Stimulated activated CD8-positive, alpha-beta memory T cell treated with anti-CD3 and anti-CD28 coated beads, Interleukin-4, amount 100 ng/mL, for 24 hours (primary cell): ENCODE results near the gene RBMXL2.

Source experiments
- DNase-seq: peaks from one replicate; pipeline ENCODE4 v3.0.0-alpha.2; 2020; ENCODE audit warnings: low read depth

The RBMXL2 gene

DNA sequence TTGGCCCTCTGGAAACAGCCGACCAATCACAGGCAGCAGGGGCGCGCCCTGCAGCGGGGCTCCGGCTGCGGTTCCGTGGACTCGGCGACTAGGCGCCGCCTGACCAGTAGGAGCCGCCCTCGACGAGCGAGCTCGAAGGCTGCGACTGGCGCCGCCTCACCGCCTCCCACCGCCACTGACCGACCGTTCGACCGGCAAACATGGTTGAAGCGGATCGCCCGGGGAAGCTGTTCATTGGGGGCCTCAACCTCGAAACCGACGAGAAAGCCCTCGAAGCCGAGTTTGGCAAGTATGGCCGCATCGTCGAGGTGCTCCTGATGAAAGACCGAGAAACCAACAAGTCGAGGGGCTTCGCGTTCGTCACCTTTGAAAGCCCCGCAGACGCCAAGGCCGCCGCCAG lies at the start of gene RBMXL2:
RBMXL2 (plus strand) TSS at position 78 of the 400 bp plus-strand sequence; CDS start at position 201, 123 bp downstream.
- no peak for DNase-seq

DNA sequence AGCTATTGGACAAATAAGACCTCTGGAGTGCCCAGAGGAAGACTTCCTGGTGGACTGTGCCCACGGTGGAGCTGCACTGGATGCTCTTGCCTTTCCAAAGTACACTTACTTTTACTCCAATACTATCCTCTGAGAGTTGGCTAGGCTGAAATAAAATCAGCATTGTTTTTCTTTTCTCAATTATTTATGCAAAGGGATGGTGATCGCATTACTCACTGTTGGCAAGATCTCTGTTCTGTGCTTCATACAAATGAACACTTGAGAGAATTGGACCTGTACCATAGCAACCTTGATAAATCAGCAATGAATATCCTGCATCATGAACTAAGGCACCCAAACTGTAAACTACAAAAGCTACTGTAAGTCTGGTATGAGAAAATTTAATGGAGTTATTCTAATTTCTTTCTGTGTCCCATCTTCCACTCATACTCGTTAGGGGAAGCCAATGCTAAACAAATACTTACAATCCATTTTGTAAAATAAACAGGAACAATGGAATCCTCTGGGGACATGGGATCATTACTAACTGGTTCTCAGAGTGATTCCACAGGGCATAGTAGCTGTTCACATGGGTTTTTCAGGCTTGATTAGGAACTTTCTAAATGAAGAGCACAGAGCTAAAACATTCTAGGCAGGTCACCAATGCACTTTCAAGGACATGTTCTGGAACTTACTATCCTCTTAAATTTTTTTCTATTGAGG lies 42.2 kb upstream of the RBMXL2 start:
- DNase-seq, result no peak

DNA sequence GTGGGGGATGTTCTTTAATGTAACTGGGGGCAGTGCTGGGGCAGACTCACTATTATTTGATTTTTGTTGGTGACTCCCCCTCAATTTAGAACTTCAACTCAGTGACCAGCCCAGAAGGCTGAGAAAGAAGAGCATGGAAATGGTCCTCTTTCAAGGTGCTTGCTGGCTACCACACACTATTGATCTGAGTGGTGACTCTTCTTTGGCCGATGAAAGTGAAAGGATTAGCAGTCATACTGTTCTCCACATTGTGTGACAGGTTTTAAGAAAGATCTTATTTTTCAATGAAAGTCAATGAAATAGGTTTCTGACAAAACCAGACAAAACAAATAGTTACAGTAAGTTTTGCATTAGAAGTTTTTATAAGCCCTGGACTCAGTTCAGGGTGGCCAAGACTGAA lies 38.6 kb upstream of the RBMXL2 start:
- DNase-seq, result no peak

DNA sequence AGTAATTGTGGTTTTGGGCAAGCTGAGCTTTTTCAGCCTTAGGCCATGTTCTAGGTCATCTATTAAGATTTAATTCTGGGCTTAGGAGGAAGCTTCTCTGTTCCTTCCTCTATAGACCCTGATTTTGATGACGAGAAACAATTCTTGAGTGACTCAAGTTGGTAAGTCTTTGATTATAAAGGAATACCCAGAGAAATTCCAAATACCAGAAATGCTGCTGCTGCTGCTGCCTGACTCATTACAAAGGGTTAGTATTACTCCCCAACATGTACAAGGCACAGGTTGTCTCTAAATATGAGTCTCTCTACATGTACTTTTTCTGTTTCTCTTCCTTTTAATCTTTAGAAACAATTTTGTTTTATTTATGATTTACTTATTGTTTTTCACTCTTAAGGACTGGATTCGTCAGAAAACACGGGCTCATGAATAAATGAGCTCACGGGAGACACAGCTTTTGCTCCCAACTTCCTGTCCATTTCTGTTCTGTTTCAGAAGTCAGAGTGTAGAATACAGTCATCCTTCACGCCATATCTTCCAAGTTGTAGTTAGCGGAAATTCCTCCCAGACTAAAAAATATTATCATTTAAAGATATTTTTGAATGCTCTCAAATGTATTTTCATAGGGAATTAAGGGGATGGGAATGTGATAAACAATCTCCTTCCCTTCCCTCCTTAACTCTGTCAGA lies 31.8 kb upstream of the RBMXL2 start:
- DNase-seq, result no peak

DNA sequence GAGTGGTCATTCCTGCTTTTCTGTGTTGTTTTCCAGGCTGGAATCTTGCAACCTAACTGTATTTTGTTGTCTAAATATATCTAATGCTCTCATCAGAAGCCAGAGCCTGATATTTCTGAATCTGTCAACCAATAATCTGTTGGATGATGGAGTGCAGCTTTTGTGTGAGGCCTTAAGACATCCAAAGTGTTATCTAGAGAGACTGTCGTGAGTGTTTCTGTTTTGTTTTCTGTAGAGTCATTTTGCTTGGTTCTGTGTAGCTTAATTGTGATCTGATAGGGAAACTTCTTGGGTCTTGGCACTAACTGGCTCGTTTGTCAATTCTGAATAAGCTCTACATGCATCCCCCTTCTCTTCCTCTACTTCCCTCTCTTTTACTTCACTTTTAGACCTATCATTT lies 31.2 kb upstream of the RBMXL2 start:
- no peak for DNase-seq

DNA sequence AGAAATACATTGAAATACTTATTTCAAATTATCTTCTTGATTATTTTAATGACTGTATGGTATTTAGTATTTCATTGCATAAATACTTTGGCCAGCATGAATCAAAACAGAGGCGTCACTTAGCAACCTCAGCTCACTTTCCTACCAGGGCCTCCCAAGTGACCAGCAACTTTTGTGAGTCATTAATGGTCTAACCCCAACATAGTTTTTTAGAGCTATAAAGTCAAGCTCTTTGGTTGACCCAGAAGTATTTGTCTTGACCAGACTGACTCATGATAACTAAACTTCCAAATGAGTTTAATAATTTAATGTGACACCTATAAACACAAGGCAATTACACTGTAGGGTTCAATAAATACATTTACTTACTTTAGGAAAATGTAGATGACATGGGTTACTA lies 27.9 kb upstream of the RBMXL2 start:
- no peak for DNase-seq

DNA sequence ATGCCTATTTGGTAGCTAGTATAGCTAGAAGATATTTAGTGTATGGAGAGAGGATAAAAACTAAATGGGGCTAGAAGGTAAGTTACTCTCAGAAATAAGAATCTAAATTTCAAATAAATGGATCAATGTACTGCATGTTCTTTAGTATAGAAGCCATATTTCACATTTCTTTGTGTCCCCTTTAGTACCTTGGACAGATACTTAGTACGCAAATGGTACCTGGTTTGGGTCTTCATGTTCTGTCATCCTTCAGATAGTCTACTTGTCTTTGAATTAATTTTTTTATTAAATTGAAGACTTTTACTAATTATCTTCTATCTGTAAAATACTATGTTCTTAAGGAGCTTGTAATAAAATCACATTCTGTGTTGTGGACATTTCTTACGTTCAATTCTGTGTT lies 26.3 kb upstream of the RBMXL2 start:
- no peak for DNase-seq

DNA sequence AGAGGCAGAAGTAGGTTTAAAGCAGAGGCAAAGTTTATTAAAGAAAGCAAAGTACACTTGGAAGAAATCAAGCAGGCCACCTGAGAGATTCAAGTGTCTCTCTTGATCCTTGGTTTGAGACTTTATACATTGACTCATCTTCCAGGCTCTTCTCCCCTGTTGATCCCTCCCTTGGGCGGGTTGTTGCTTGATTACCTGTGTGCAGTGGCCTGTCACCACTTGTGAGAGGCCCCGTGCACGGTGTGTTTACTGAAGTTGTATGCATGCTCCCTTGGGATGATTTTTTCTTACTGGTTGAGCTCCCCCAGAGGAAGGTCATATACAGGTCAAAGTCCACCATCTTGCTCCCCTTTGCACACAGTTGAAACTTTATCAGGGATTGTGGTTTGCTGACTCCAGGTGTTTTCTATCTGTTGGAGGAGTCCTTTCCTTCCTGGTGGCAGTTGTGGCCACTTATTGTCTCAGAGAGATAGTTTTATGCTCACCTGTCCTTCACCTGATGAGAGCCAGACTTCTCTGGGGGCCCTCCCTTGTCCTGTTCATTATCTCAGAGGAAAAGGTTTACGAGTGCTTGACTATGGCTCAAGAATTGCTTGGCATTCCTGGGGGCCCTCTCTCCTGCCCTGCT lies 16.3 kb upstream of the RBMXL2 start:
- DNase-seq, result no peak

DNA sequence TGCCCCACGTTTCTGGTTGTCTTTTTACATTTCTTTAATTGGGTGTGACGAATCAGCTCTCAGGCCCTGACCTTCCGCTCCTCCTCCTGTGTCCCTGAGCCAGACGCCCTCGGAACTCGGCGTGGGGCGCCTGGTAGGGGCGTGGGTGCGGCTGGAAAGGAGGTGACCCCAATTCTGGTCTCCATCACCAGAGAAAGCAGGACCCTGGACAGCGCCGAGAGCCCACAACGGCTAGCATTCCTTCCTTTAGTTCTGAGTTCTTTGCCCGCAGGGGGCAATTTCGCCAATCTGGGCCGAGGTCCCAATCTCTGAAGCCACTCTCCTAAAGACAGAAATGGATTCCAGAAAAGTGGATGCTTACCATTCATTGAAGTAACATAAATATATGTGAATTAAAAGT lies 11.7 kb upstream of the RBMXL2 start:
- DNase-seq, result no peak

DNA sequence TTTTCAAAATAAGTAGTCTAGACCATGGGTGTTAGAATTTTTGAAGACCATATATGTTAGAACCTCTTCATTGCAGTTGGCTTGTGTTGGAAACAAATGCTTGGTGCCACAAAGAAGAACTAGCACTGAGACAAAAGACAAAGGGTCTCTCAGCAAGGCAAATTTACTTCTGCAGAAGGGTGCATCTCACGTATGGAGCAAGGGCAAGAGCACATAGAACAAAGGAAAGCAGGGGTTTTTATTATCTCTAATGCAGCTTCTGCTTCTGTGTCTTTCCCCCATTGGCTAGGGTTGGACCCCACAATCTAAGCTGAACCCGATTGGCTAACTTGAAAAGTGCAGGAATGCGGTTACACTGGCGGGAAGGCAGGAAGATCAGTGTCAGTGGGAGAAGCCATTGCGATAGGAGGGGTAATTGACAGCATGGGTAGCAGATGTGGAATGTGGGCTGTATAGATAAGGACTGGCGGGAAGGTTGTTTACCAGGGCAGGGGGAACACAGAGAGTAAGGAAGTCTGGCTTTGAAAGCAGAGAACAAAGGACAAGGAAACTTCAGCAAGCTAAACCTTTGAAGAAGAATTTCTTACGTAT lies 9.2 kb upstream of the RBMXL2 start:
- DNase-seq, result no peak

DNA sequence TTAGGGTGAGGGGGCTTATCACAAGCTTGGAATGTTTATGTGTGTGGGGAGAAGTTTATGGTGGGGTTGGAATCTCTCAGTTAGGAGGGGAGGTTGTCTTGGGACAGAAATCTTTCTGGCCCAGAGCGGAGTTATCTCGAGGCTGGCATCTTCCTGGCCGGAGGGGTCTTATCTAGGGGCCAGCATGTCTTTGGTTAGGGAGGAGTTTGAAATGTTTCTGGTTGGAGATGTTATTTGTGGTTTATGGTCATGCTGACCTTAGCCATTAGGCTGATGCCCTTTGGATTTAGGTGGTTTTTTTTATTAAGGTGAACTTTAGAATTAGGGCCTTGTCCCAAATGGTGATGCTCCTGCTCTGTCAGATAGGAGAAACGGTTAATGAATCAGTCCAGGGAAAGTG lies 7.9 kb upstream of the RBMXL2 start:
- DNase-seq, result no peak

DNA sequence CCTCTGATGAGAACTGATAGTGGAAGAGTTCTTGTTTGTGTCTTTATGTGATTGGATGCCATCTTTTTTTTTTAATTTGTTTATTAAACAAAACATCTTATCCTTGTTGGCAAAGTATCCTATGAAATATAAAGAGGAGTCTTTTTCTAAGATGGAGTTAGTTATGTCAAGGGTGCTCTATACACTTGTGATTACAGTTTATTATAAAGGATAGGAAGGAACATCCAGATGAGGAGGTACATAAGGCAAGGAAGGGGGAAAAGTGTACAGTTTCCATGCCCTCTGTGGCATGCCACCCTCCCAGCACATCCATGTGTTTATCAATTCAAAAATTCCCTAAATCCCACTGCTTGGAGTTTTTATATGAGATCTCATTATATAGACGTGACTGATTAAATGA lies 7.4 kb upstream of the RBMXL2 start:
- no peak for DNase-seq

DNA sequence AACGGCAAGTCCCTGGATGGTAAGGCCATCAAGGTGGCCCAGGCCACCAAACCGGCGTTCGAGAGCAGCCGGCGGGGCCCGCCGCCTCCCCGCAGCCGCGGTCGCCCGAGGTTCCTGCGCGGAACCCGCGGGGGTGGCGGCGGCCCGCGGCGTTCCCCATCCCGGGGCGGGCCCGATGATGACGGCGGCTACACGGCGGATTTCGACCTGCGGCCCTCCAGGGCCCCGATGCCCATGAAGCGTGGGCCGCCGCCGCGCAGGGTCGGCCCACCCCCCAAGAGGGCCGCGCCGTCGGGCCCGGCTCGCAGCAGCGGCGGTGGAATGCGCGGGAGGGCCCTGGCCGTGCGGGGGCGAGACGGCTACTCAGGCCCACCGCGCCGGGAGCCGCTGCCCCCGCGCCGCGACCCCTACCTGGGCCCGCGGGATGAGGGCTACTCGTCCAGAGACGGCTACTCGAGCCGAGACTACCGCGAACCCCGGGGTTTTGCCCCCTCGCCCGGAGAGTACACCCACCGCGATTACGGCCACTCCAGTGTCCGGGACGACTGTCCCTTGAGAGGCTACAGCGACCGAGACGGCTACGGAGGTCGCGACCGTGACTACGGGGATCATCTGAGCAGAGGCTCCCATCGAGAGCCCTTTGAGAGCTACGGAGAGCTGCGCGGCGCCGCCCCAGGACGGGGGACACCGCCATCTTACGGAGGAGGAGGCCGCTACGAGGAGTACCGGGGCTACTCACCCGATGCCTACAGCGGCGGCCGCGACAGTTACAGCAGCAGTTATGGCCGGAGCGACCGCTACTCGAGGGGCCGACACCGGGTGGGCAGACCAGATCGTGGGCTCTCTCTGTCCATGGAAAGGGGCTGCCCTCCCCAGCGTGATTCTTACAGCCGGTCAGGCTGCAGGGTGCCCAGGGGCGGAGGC lies 792 bp downstream of the RBMXL2 start:
- no peak for DNase-seq

DNA sequence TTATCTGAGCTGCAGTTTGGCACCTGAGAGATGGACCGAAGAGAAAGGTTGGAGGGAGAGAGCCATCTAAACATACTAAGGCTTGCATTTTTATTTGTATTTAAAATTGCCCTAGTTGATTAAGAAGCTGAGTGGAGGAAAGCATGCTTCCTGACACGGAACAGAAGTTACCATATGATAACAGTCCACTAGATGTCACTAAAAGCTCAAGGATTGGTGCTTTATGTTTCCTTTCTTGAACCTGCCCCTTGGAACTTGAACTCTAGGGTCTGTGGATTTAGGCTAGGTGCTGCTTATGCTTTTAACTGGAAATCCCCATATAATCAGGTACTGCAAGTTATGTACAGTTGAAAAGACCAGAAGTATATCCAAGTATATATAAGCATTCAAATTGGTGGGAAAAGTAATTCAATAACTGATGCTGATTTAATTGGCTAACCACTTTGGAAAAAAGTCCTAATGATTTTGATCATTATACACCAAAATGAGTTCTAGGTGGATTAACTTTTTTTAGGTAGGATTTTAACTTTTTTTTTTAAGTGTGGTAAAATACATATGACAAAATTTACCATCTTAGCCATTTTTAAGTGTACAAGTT lies 9.5 kb downstream of the RBMXL2 start:
- DNase-seq, result no peak

DNA sequence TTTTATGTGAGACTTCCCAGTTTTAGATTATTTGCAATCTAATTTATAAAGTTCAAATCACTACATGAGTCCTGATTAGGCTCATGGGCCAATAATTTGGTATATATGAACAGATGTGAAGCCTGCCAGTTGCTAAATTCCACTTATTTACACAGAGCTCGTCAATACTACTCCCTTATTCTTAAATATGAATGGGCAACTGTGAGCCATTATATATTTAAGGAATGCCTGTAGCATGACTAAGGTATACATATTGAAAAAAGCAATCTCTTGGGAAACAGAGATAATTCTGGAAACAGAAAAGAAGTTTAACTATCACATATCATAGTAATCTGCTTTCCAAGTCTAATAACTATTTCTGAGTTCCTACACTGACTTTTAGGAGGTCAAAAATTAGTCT lies 27.0 kb downstream of the RBMXL2 start:
- DNase-seq, result no peak

DNA sequence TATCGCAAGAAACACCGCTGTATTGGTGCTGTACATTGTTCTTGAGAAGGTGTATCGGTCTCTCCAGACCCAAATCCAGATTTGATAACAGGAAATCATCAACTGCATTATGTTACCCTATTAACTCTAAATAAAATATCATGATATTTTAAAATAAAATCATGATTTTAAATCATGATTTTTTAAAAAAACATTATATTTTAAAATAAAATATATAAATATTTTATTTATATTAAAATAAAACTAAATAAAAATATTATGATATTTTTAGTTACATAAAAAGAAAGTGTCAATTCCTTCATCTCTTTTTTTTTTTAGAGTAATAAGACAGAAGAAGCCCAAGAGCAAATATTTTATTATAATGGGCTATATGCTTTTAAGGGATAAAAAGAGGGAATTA lies 27.6 kb downstream of the RBMXL2 start:
- DNase-seq, result no peak

DNA sequence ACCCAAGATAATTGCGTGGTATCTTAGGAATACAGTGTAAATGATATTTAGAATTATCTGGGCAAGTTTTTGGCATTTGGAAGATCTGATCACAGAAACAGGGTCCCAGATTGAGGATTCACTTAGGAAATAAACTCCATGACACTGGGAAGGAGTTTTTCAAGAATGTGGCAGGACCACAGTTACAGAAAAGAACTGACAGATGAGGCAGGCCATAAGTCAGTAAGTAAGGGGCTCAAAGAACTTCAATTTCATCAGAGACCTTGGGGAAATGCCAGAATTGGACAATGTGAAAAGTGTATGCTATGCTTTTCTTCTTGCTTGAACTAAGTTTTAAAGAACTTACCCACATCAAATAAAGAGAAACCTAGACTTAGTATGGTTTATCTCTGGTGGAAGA lies 49.3 kb downstream of the RBMXL2 start:
- no peak for DNase-seq
